Astrocyte (in vitro differentiated cells and primary cell): ENCODE results near the gene SHB. TPM values are rescaled to one million over a fixed set of nuclear protein-coding genes. Genes with fewer than 3 reads are reported as not detected.

Experiments
- DNase-seq: peaks from one replicate; pipeline ENCODE4 v3.0.0-alpha.2; 2010; ENCODE audit warnings: low read depth
- FAIRE-seq: peaks from 2 replicates; lab custom pipeline; 2011; peaks lifted over from hg19 to GRCh38; lab: Jason Lieb, UNC
- H2AFZ ChIP-seq: 2 replicates; pipeline ENCODE4 v1.6.0; 2012; ENCODE audit warnings: low read depth, low read length, inconsistent platforms
- H3K27ac ChIP-seq: 2 replicates; pipeline ENCODE4 v1.5.1; 2011; ENCODE audit warnings: low read depth, low read length, inconsistent platforms
- H3K27me3 ChIP-seq: 2 replicates; pipeline ENCODE4 v1.6.0; 2011; ENCODE audit warnings: low read length, inconsistent platforms; ENCODE audit not compliant: insufficient read depth
- H3K36me3 ChIP-seq: 2 replicates; pipeline ENCODE4 v1.5.1; 2011; ENCODE audit warnings: low read length, inconsistent platforms; ENCODE audit not compliant: insufficient read depth
- H3K4me1 ChIP-seq: 2 replicates; pipeline ENCODE4 v1.5.1; 2011; ENCODE audit warnings: low read length, inconsistent platforms; ENCODE audit not compliant: insufficient read depth
- H3K4me2 ChIP-seq: 2 replicates; pipeline ENCODE4 v1.6.0; 2012; ENCODE audit warnings: low read length, inconsistent platforms
- H3K4me3 ChIP-seq: 2 replicates; pipeline ENCODE4 v1.5.1; 2011; ENCODE audit warnings: low read depth, mild to moderate bottlenecking, low read length, inconsistent platforms; ENCODE audit not compliant: insufficient read depth
- H3K79me2 ChIP-seq: 2 replicates; pipeline ENCODE4 v1.6.0; 2012; ENCODE audit warnings: mild to moderate bottlenecking, low read length, inconsistent platforms; ENCODE audit not compliant: insufficient read depth
- H3K9ac ChIP-seq: 2 replicates; pipeline ENCODE4 v1.6.0; 2012; ENCODE audit warnings: mild to moderate bottlenecking, low read length, inconsistent platforms
- H3K9me3 ChIP-seq: 2 replicates; pipeline ENCODE4 v1.5.1; 2012; ENCODE audit warnings: low read depth, mild to moderate bottlenecking, low read length, inconsistent platforms; ENCODE audit not compliant: insufficient read depth
- H4K20me1 ChIP-seq: 2 replicates; pipeline ENCODE4 v1.6.0; 2012; ENCODE audit warnings: low read length, inconsistent platforms; ENCODE audit not compliant: insufficient read depth
- H3K27ac Mint-ChIP-seq: one replicate; pipeline ENCODE4 v1.8.0; 2021; ENCODE audit warnings: mild to moderate bottlenecking, mixed read lengths; ENCODE audit not compliant: unreplicated experiment
- H3K27me3 Mint-ChIP-seq: one replicate; pipeline ENCODE4 v1.8.0; 2021; ENCODE audit warnings: low read depth, mixed read lengths; ENCODE audit not compliant: unreplicated experiment
- H3K36me3 Mint-ChIP-seq: one replicate; pipeline ENCODE4 v1.8.0; 2021; ENCODE audit warnings: low read depth, mixed read lengths; ENCODE audit not compliant: unreplicated experiment
- H3K4me1 Mint-ChIP-seq: one replicate; pipeline ENCODE4 v1.8.0; 2021; ENCODE audit warnings: low read depth, mixed read lengths; ENCODE audit not compliant: unreplicated experiment
- H3K4me3 Mint-ChIP-seq: one replicate; pipeline ENCODE4 v1.8.0; 2021; ENCODE audit warnings: mild to moderate bottlenecking, moderate library complexity, mixed read lengths; ENCODE audit not compliant: unreplicated experiment
- H3K9me3 Mint-ChIP-seq: one replicate; pipeline ENCODE4 v1.8.0; 2021; ENCODE audit warnings: mild to moderate bottlenecking, mixed read lengths; ENCODE audit not compliant: unreplicated experiment
- CTCF ChIP-seq: IDR thresholded peaks from 2 replicates; pipeline ENCODE4 v1.5.1; 2011; ENCODE audit warnings: low read depth, mild to moderate bottlenecking, inconsistent platforms, low read length, moderate library complexity; ENCODE audit not compliant: insufficient read depth
- EZH2 ChIP-seq: IDR thresholded peaks from 2 replicates; pipeline ENCODE4 v1.6.1; 2012; ENCODE audit warnings: mild to moderate bottlenecking, low read length, inconsistent platforms; ENCODE audit not compliant: insufficient read depth
- total RNA-seq: library from RNA; stranded (reverse); gene quantifications from 2 replicates; pipeline ENCODE4 v1.2.1, GENCODE V29; 2021

The SHB gene
- total RNA-seq, 1 donor from 2014 or later, result 53.4 TPM

- no peak for DNase-seq
- Histone ChIP-seq H3K36me3 (no peaks in the 10 kb centered on the region), H3K4me1 (peaks cover 36% of the 10 kb centered on the region), H3K79me2 (peaks cover 88% of the 10 kb centered on the region), H3K4me2 (no peak overlapping the region), H4K20me1 (peaks cover 81% of the 10 kb centered on the region), H3K9ac (no peak overlapping the region), H3K27ac (no peak overlapping the region), H3K4me3 (no peak overlapping the region), H3K27me3 (no peaks in the 10 kb centered on the region), H3K9me3 (no peaks in the 10 kb centered on the region), H2AFZ (no peak overlapping the region)
- FAIRE-seq, result no peak
- H3K4me1 Mint-ChIP-seq, result peaks cover 57% of the 10 kb centered on the region
- H3K9me3 Mint-ChIP-seq, result no peaks in the 10 kb centered on the region
- TF ChIP-seq EZH2 (no peak), CTCF (no peak)
- peak overlapping the region; percentile 34 for H3K27ac Mint-ChIP-seq
- H3K4me3 Mint-ChIP-seq, result peak overlapping the region; percentile 64
- peaks cover 14% of the 10 kb centered on the region for H3K36me3 Mint-ChIP-seq
- H3K27me3 Mint-ChIP-seq, result no peaks in the 10 kb centered on the region
Measured at GRCh38 chr9:37996819-37997217, 72.2 kb downstream of the SHB start.

GRCh38 chr9:37995961-37996818, 72.8 kb downstream of the SHB start:
- DNase-seq (no peak), FAIRE-seq (no peak)
- Histone ChIP-seq H3K27ac (no peak overlapping the region), H3K9ac (no peak overlapping the region), H3K4me3 (no peak overlapping the region), H3K36me3 (no peaks in the 10 kb centered on the region), H2AFZ (no peak overlapping the region), H3K4me2 (no peak overlapping the region), H4K20me1 (peaks cover 81% of the 10 kb centered on the region), H3K27me3 (no peaks in the 10 kb centered on the region), H3K9me3 (no peaks in the 10 kb centered on the region), H3K4me1 (peaks cover 36% of the 10 kb centered on the region), H3K79me2 (peaks cover 88% of the 10 kb centered on the region)
- H3K36me3 Mint-ChIP-seq, result peaks cover 20% of the 10 kb centered on the region
- H3K4me3 Mint-ChIP-seq, result peak overlapping the region; percentile 64
- peaks cover 57% of the 10 kb centered on the region for H3K4me1 Mint-ChIP-seq
- no peaks in the 10 kb centered on the region for H3K27me3 Mint-ChIP-seq
- no peaks in the 10 kb centered on the region for H3K9me3 Mint-ChIP-seq
- TF ChIP-seq CTCF (no peak), EZH2 (no peak)
- H3K27ac Mint-ChIP-seq, result peak overlapping the region; percentile 34

GRCh38 chr9:37995348-37995737, 73.7 kb downstream of the SHB start:
- H3K4me3 Mint-ChIP-seq, result no peak overlapping the region

More at GRCh38 chr9:37995348-37995737, 73.7 kb downstream of the SHB start:
- Histone ChIP-seq H3K4me2 (peak overlapping the region; percentile 79), H3K4me1 (peaks cover 35% of the 10 kb centered on the region), H3K9ac (peak overlapping the region; percentile 66), H3K4me3 (peak overlapping the region; percentile 5), H3K27ac (peak overlapping the region; percentile 68), H3K9me3 (no peaks in the 10 kb centered on the region), H3K79me2 (peaks cover 88% of the 10 kb centered on the region), H3K36me3 (peaks cover 3% of the 10 kb centered on the region), H2AFZ (no peak overlapping the region), H3K27me3 (no peaks in the 10 kb centered on the region), H4K20me1 (peaks cover 74% of the 10 kb centered on the region)
- TF ChIP-seq CTCF, result no peak
- TF ChIP-seq EZH2, result no peak
- Mint-ChIP-seq H3K27me3 (no peaks in the 10 kb centered on the region), H3K4me1 (peaks cover 54% of the 10 kb centered on the region), H3K27ac (peak overlapping the region; percentile 87), H3K36me3 (peaks cover 19% of the 10 kb centered on the region), H3K9me3 (no peaks in the 10 kb centered on the region)
- FAIRE-seq, result no peak
- no peak for DNase-seq
